NB4 (cell line): ENCODE data around the gene SLC7A11.

Source experiments
- DNase-seq: peaks from one replicate; pipeline ENCODE4 v3.0.0; 2010; ENCODE audit warnings: low read depth
- H3K4me3 ChIP-seq: one replicate; pipeline ENCODE4 v1.5.1; 2011; ENCODE audit warnings: mild to moderate bottlenecking, low read depth, low read length, moderate library complexity
- CTCF ChIP-seq: IDR thresholded peaks from one replicate; pipeline ENCODE4 v1.5.1; 2012; ENCODE audit warnings: low read depth, low read length
- MAX ChIP-seq: IDR thresholded peaks from 2 replicates; pipeline ENCODE4 v1.6.1; 2011; ENCODE audit warnings: low read depth, low read length
- MYC ChIP-seq: IDR thresholded peaks from 2 replicates; pipeline ENCODE4 v1.6.1; 2011; ENCODE audit warnings: low read depth, low read length
- POLR2A ChIP-seq: IDR thresholded peaks from 2 replicates; pipeline ENCODE4 v1.6.1; 2011; ENCODE audit warnings: mild to moderate bottlenecking; ENCODE audit not compliant: insufficient read length; ENCODE audit errors: extremely low read depth

SLC7A11 gene

GRCh38 chr4:138205531-138206233 lies 36.5 kb downstream of the SLC7A11 start:
- H3K4me3 ChIP-seq = no peak overlapping the region
- TF ChIP-seq CTCF (no peak), POLR2A (no peak), MAX (no peak), MYC (no peak)
- no peak for DNase-seq

- TF ChIP-seq MYC = no peak
- no peak for TF ChIP-seq POLR2A
- TF ChIP-seq CTCF = no peak
- TF ChIP-seq MAX = no peak
- DNase-seq = no peak
- H3K4me3 ChIP-seq = no peak overlapping the region
Observed at GRCh38 chr4:138204507-138204906, 37.6 kb downstream of the SLC7A11 start.

GRCh38 chr4:138202686-138203085 lies 39.5 kb downstream of the SLC7A11 start:
- DNase-seq = no peak
- no peak overlapping the region for H3K4me3 ChIP-seq
- TF ChIP-seq CTCF (no peak), POLR2A (no peak), MAX (no peak), MYC (no peak)

- no peak for TF ChIP-seq MAX
- TF ChIP-seq POLR2A = no peak
- no peak for TF ChIP-seq MYC
- TF ChIP-seq CTCF = no peak
- H3K4me3 ChIP-seq = no peak overlapping the region
- no peak for DNase-seq
Observed at GRCh38 chr4:138200236-138200590, 41.9 kb downstream of the SLC7A11 start.

- DNase-seq = no peak
- TF ChIP-seq MYC = no peak
- no peak for TF ChIP-seq POLR2A
- TF ChIP-seq CTCF = no peak
- no peak for TF ChIP-seq MAX
- no peak overlapping the region for H3K4me3 ChIP-seq
Observed at GRCh38 chr4:138199568-138200235, 42.4 kb downstream of the SLC7A11 start.
